ACC112 (cell line): ENCODE results near the gene CEBPA.

Experiments
- H2AFZ ChIP-seq: fragments of 200-600 bp; sonication (generic); one replicate; pipeline ENCODE4 v1.6.0; 2017; ENCODE audit warnings: antibody characterized with exemption, low read length; ENCODE audit not compliant: unreplicated experiment
- H3K27ac ChIP-seq: fragments of 200-600 bp; sonication (generic); 2 replicates; pipeline ENCODE4 v1.5.1; 2014; ENCODE audit warnings: low read depth, mild to moderate bottlenecking, antibody characterized with exemption, low read length, moderate library complexity
- H3K27me3 ChIP-seq: fragments of 200-600 bp; sonication (generic); 2 replicates; pipeline ENCODE4 v1.6.1; 2014; ENCODE audit warnings: mild to moderate bottlenecking, antibody characterized with exemption, low read length, moderate library complexity, mixed read lengths; ENCODE audit not compliant: insufficient read depth
- H3K36me3 ChIP-seq: fragments of 200-600 bp; sonication (generic); 2 replicates; pipeline ENCODE4 v1.6.1; 2016; ENCODE audit warnings: mild to moderate bottlenecking, antibody characterized with exemption, low read length, moderate library complexity, mixed read lengths; ENCODE audit not compliant: insufficient read depth
- H3K4me1 ChIP-seq: fragments of 200-600 bp; sonication (generic); one replicate; pipeline ENCODE4 v1.6.1; 2016; ENCODE audit warnings: low read length, mixed read lengths; ENCODE audit not compliant: insufficient read depth, unreplicated experiment, control insufficient read depth
- H3K4me3 ChIP-seq: fragments of 200-600 bp; sonication (generic); 2 replicates; pipeline ENCODE4 v1.5.1; 2014; ENCODE audit warnings: mild to moderate bottlenecking, low read depth, low read length
- H3K79me2 ChIP-seq: fragments of 200-600 bp; sonication (generic); one replicate; pipeline ENCODE4 v1.6.0; 2016; ENCODE audit warnings: low read length; ENCODE audit not compliant: control insufficient read depth, unreplicated experiment, insufficient read depth

CEBPA gene

DNA sequence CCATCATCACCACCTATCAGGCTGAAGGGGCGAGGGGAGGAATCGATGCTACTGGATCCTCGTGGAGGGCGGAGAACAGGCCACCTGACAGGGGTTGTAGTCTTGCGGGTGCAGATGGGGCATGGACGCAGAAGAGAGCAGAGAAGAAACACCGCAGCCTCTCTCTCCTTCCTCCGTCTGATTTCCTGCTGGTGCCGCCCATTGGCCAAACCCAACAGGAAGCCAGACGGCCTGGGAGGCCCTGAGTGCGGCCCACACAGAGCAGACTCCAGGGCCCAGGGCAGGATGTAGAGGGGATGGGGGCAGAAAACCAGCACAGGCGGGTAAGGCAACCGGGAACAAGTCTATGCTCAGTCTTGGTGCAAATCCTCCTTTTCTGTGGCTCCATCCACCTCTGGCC is 15.4 kb downstream of the CEBPA start:
- H3K79me2 ChIP-seq: no peaks in the 10 kb centered on the region
- no peaks in the 10 kb centered on the region for H3K36me3 ChIP-seq
- peaks cover 5% of the 10 kb centered on the region; the same call in 1 of the 2 replicates for H3K27me3 ChIP-seq
- no peak overlapping the region for H2AFZ ChIP-seq
- H3K4me3 ChIP-seq: no peak overlapping the region
- H3K4me1 ChIP-seq: no peaks in the 10 kb centered on the region
- no peak overlapping the region for H3K27ac ChIP-seq

DNA sequence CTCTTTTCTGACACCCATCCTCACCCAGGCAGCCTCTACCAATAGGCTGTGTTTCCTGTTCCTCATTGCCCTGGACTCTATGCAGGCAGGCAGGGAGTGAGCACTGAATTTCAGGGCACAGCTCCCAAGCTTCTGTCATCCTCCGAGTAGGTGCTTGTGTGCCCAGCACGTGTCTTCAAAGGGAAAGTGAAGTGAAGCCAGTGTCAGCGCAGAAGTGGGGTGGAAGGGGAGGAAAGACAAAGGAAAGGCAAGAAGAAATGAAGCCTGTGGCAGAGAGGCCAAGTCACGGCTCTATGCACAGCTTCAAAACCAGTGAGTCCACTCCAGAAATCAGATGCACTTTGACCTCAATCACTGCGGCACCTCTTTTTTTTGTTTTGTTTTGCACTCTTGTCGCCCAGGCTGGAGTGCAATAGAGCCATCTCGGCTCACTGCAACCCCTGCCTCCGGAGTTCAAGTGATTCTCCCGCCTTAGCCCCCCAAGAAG is 16.9 kb downstream of the CEBPA start:
- peaks cover 5% of the 10 kb centered on the region; the same call in 1 of the 2 replicates for H3K27me3 ChIP-seq
- no peaks in the 10 kb centered on the region for H3K79me2 ChIP-seq
- H3K4me3 ChIP-seq: no peak overlapping the region
- no peaks in the 10 kb centered on the region for H3K4me1 ChIP-seq
- H3K36me3 ChIP-seq: no peaks in the 10 kb centered on the region
- no peak overlapping the region for H2AFZ ChIP-seq
- no peak overlapping the region for H3K27ac ChIP-seq

DNA sequence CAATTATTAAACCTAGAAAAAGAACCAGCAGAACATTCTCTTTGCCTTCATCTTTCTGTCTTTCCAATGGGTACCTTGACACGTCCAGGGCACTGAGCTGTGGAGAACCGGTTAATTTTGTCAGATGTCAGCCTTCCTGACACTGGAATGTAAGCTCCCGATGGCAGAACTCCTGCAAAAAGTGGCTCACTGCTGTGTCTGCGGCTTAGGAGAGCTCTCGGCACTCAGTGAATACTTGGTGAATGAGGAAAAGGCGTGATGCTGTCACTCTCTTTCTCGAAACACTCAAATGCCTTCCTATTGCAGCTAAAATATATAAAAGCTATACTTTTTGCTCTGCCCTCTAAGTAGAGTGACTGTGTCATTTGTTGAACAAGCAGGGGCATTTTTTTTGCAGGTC is 17.6 kb downstream of the CEBPA start:
- no peaks in the 10 kb centered on the region for H3K36me3 ChIP-seq
- H3K79me2 ChIP-seq: no peaks in the 10 kb centered on the region
- H3K4me3 ChIP-seq: no peak overlapping the region
- no peaks in the 10 kb centered on the region for H3K4me1 ChIP-seq
- peaks cover 5% of the 10 kb centered on the region; the same call in 1 of the 2 replicates for H3K27me3 ChIP-seq
- no peak overlapping the region for H3K27ac ChIP-seq
- no peak overlapping the region for H2AFZ ChIP-seq

DNA sequence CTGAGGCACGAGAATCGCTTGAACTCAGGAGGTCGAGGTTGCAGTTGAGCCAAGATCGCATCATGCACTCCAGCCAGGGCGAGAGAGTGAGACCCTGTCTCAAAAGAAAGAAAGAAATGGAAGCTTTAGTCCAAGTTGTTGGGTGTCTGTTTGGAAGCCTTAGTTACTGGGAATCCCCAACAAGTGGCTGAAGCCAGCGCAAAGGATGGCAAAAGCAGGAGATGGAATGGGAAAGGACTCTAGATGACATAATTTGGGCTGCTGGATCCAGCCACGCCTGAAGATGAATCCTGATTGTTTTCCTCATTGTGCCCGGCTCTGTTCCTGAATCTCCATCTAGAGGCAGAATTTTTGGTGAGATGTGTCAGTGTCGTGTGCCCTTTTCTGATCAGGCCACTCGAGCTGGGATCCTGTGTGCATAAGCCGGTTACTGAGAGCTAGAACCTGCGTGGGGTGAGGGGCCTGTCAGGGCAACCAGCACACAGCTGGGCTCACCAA is 18.1 kb downstream of the CEBPA start:
- Histone ChIP-seq H3K4me1 (no peaks in the 10 kb centered on the region), H3K79me2 (no peaks in the 10 kb centered on the region), H2AFZ (no peak overlapping the region), H3K27me3 (peaks cover 5% of the 10 kb centered on the region; the same call in 1 of the 2 replicates), H3K4me3 (no peak overlapping the region), H3K36me3 (no peaks in the 10 kb centered on the region), H3K27ac (no peak overlapping the region)

DNA sequence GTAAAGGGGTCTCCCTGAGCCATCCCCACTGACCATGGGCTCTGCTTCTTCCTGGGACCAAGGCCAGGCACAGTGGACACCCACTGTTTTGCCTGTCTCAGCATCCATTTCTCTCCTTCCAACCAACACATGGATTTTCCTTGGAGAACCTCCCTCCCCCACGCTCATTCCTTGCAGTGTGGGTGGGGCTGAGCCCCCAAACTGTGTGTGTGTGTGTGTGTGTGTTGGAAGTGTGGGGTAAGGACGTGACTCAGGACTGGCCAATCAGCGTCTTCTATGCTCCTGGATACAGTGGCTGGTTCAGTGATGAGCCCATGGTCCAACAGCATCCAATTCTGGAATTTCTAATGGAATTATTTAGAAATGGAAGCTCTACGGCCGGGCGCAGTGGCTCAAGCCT is 18.7 kb downstream of the CEBPA start:
- H3K27me3 ChIP-seq: peaks cover 5% of the 10 kb centered on the region; the same call in 1 of the 2 replicates

DNA sequence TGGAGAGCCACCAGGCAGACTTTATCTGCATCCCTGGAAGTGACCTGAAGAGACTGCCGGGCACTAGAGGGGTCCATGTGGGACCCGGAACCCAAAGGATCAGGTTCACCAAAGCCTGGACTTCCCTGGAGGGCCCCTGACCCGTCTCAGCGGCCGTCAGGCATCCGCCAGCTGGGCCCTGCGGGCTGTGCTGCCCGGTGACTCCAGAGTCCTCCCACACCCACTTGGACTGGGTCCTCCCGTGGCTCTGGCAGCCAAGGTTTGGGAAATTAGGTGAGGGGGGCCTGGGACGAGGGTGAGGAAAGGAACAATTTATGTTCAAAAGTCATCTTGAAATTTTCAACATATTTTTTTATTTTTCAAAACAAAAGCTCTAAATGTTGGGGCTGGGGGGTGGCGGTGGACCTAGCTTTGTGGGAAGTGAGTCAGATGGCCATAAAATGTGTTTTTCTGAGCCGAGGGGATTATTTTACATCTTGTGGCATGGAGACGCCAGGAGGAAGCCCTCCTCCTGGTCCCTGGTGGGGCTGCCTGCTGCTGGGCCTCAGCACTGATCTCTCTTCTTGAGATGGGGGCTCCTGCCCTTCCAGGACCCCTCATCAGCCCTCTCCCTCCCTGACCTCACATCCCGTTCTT is 20.2 kb downstream of the CEBPA start:
- H3K4me3 ChIP-seq: no peak overlapping the region
- no peaks in the 10 kb centered on the region for H3K27me3 ChIP-seq
- no peaks in the 10 kb centered on the region for H3K79me2 ChIP-seq
- no peaks in the 10 kb centered on the region for H3K36me3 ChIP-seq
- H3K27ac ChIP-seq: no peak overlapping the region
- no peak overlapping the region for H2AFZ ChIP-seq
- H3K4me1 ChIP-seq: no peaks in the 10 kb centered on the region

More for the DNA sequence above, 18.7 kb downstream of the CEBPA start:
- Histone ChIP-seq H2AFZ (no peak overlapping the region), H3K79me2 (no peaks in the 10 kb centered on the region), H3K27ac (no peak overlapping the region), H3K36me3 (no peaks in the 10 kb centered on the region), H3K4me1 (no peaks in the 10 kb centered on the region), H3K4me3 (no peak overlapping the region)

DNA sequence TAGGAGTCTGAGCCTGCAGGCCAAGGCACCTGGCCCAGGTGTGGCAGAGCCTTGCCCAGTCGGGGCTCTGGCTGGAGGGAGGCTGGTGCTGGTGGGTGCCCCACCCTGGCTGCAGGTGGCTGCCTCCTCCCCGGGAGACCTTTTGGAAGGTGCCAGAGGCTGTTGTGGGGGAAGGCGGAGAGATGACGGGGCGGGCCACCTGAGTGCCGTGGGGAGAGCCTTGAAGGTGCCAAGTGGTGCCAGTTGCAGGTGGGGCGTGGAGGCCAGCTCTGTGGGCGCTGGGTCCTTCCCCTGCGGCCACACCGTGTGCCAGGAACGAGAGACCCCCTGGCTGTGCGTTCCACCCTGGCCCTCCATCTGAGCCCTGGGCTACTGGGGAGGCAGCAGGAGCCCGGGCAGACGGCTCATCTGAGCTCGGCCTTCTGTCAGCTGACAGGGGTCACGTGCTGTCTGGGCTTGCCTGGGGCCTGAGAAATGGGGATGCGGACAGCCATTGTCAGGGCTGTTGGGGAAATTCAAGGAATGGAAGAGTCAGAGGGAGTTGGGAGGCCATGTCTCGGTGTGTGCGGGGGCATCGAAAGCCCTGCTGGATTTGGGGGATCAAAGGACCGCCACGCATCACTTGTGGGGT is 20.9 kb downstream of the CEBPA start:
- Histone ChIP-seq H3K36me3 (no peaks in the 10 kb centered on the region), H2AFZ (no peak overlapping the region), H3K4me1 (no peaks in the 10 kb centered on the region), H3K79me2 (no peaks in the 10 kb centered on the region), H3K4me3 (no peak overlapping the region), H3K27ac (no peak overlapping the region), H3K27me3 (no peaks in the 10 kb centered on the region)

DNA sequence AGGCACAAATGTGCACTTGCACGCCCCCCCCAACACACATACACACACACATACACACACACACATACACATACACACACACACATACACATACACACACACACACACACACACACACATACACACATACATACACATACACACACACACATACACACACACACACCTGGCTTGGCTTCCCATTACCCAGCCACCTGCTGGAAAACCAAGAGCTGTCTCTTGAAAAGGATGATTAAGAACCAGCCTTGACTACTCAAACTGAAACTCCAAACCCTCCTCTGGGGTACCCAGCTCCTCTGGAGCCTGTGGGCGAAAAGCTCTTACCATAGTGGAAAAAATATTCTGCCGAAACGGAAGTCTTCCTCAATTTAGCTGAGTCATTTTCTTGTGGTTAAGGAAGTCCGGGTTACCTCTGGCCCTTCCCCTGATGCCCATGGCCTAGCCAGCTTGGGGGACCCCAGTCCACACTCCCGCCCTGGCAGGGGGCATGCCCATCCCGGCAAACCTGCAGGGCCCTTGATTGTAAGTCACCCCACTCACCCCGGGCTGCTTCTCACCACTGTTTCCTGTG is 21.9 kb downstream of the CEBPA start:
- no peaks in the 10 kb centered on the region for H3K36me3 ChIP-seq
- H2AFZ ChIP-seq: no peak overlapping the region
- H3K4me1 ChIP-seq: no peaks in the 10 kb centered on the region
- H3K27ac ChIP-seq: no peak overlapping the region
- H3K79me2 ChIP-seq: no peaks in the 10 kb centered on the region
- no peak overlapping the region for H3K4me3 ChIP-seq
- H3K27me3 ChIP-seq: no peaks in the 10 kb centered on the region

DNA sequence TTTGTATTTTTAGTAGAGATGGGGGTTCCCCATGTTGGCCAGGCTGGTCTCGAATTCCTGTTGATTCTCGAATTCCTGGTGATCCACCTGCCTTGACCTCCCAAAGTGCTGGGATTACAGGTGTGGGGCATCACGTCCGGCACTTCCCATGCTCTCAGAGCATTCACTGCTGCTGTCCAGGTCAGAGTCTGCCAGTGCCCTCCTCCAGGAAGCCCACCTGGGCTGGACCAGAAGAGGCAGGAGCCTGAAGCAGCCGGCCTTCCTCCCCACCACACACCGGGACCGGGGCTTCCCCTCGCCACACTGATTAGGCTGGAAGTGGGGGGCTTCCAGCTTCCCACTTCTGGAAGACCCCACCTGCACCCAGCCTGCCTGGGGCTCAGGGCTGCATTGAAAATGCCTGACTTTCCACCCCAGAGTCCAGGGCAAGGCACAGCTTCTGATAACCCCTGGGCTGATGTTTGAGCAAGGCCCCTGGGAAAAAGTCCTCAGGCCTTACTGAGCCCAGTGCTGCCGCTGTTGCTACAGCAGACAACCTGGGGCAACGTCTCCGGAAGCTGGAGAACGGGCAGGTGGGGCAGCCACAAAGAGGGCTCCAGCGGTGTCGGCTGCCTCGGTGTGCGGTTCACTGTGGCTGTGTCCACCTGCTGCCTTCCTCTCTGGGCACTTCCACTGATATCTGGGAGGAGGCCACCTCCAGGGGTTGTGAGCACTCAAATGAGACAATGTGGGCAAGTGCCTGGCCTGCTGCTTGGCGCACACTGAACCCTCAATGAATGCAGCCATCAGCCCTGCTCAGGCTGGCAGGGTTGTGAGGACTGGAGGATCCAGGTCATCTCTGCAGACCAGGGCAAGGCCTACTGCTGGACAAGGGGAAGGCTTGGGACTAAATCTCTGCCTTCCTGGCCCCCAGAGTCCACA is 22.6 kb downstream of the CEBPA start:
- no peak overlapping the region for H3K27ac ChIP-seq
- H3K79me2 ChIP-seq: no peaks in the 10 kb centered on the region
- peaks cover 2% of the 10 kb centered on the region for H3K4me1 ChIP-seq
- H3K4me3 ChIP-seq: no peak overlapping the region
- no peak overlapping the region for H2AFZ ChIP-seq
- H3K27me3 ChIP-seq: no peaks in the 10 kb centered on the region
- no peaks in the 10 kb centered on the region for H3K36me3 ChIP-seq
